GM12878 (cell line): Measurements from ENCODE around the gene CD58. TPM values are rescaled to one million over a fixed set of nuclear protein-coding genes. Genes with fewer than 3 reads are reported as not detected.
"Not testable (repeated sequence)": the region's sequence is repeated elsewhere in the genome, so short reads cannot be mapped to it uniquely, and the experiment has no call there.

Experiments used
- ATAC-seq: fragments of 200-7000 bp; cut with Tn5 transposase; 3 replicates; pipeline ENCODE4 v1.9.1; 2020; ENCODE audit warnings: mild to moderate bottlenecking, moderate library complexity
- BruUV-seq: library from RNA; stranded (reverse); fragments of 400-500 nt; replicated peaks from 2 replicates; lab custom pipeline; 2021; lab: Mats Ljungman, UMichigan
- CTCF ChIA-PET: fragments of 300-600 bp; sonication (Branson Sonifier 250); formaldehyde crosslinking; extraction: SDS; loops from one replicate; lab custom pipeline; 2021; ENCODE audit warnings: inconsistent platforms; lab: Yijun Ruan, JAX
- POLR2A ChIA-PET: fragments of 350-600 bp; formaldehyde crosslinking; extraction: SDS; loops from one replicate; lab custom pipeline; 2021; ENCODE audit warnings: inconsistent platforms; lab: Charles Lee
- RAD21 ChIA-PET: fragments of 300-600 bp; sonication (Branson Sonifier 250); formaldehyde crosslinking; loops from one replicate; lab custom pipeline; 2023; ENCODE audit warnings: antibody characterized with exemption; ENCODE audit not compliant: unreplicated experiment; lab: Charles Lee
- SMC1A ChIA-PET: fragments of 300-600 bp; sonication (Branson Sonifier 250); formaldehyde crosslinking; loops from one replicate; lab custom pipeline; 2023; ENCODE audit not compliant: unreplicated experiment, uncharacterized antibody; lab: Charles Lee
- DNase-seq: peaks from one replicate; pipeline ENCODE4 v3.0.0-alpha.2; 2011; ENCODE audit warnings: low read depth, low spot score
- FAIRE-seq: peaks from 3 replicates; lab custom pipeline; 2011; peaks lifted over from hg19 to GRCh38; lab: Jason Lieb, UNC
- H2AFZ ChIP-seq: 2 replicates; pipeline ENCODE4 v1.6.0; 2011; ENCODE audit warnings: low read depth, low read length, control low read depth; ENCODE audit not compliant: control insufficient read depth
- H3K27ac ChIP-seq: 2 replicates; pipeline ENCODE4 v1.5.1; 2011; ENCODE audit warnings: control low read depth; ENCODE audit not compliant: control insufficient read depth, insufficient read depth
- H3K27me3 ChIP-seq, 2 experiments: replicated peaks in 1 of 2; 2 replicates each; pipeline versions ENCODE4 v1.6.0 to v1.6.1; 2011; ENCODE audit warnings: low read length in 1 of 2; ENCODE audit not compliant: control insufficient read depth in 2 of 2, insufficient read depth in 2 of 2
- H3K36me3 ChIP-seq, 2 experiments: 2 replicates each; pipeline ENCODE4 v1.5.1; 2011; ENCODE audit warnings: low read length in 1 of 2; ENCODE audit not compliant: control insufficient read depth in 2 of 2, insufficient read depth in 2 of 2
- H3K4me1 ChIP-seq: 2 replicates; pipeline ENCODE4 v1.6.1; 2011; ENCODE audit warnings: mild to moderate bottlenecking, low read length, moderate library complexity, mixed read lengths; ENCODE audit not compliant: control insufficient read depth, insufficient read depth
- H3K4me2 ChIP-seq: 2 replicates; pipeline ENCODE4 v1.6.0; 2011; ENCODE audit warnings: control low read depth; ENCODE audit not compliant: control insufficient read depth, insufficient read depth
- H3K4me3 ChIP-seq: fragments of 200-600 bp; sonication (generic); 2 replicates; pipeline ENCODE4 v1.5.1; 2016
- H3K79me2 ChIP-seq: 2 replicates; pipeline ENCODE4 v1.6.0; 2011; ENCODE audit warnings: low read length; ENCODE audit not compliant: control insufficient read depth, insufficient read depth
- H3K9ac ChIP-seq: 2 replicates; pipeline ENCODE4 v1.8.0; 2011; ENCODE audit warnings: low read length, control low read depth, mixed read lengths; ENCODE audit not compliant: control insufficient read depth, insufficient read depth
- H3K9me3 ChIP-seq: replicated peaks from 3 replicates; pipeline ENCODE4 v1.5.1; 2011; ENCODE audit warnings: mild to moderate bottlenecking, low read length; ENCODE audit not compliant: control insufficient read depth, insufficient read depth
- H4K20me1 ChIP-seq: 2 replicates; pipeline ENCODE4 v1.6.0; 2011; ENCODE audit not compliant: control insufficient read depth, insufficient read depth
- BHLHE40 ChIP-seq, 2 experiments: fragments of 450-650 bp in 1 of 2; IDR thresholded peaks; 2 replicates each; pipeline ENCODE4 v1.6.1; 2011 to 2017; ENCODE audit warnings: low read depth in 2 of 2, borderline replicate concordance in 1 of 2, improper control_type of control experiment in 1 of 2, low read length in 1 of 2, mild to moderate bottlenecking in 1 of 2
- DPF2 ChIP-seq: fragments of 450-650 bp; IDR thresholded peaks from 2 replicates; pipeline ENCODE4 v1.6.1; 2017; ENCODE audit warnings: mild to moderate bottlenecking
- PKNOX1 ChIP-seq: fragments of 450-650 bp; IDR thresholded peaks from 2 replicates; pipeline ENCODE4 v1.6.1; 2016; ENCODE audit warnings: mild to moderate bottlenecking
- RELA ChIP-seq: fragments of 450-650 bp; IDR thresholded peaks from 2 replicates; pipeline ENCODE4 v1.8.0; 2014; ENCODE audit warnings: borderline replicate concordance; ENCODE audit not compliant: partially characterized antibody
- SKIL ChIP-seq: fragments of 450-650 bp; IDR thresholded peaks from 2 replicates; pipeline ENCODE4 v1.6.1; 2017; ENCODE audit warnings: mild to moderate bottlenecking, low read depth, inconsistent platforms; ENCODE audit not compliant: poor library complexity, severe bottlenecking
- ZNF217 ChIP-seq: fragments of 450-650 bp; IDR thresholded peaks from 2 replicates; pipeline ENCODE4 v1.6.1; 2017; ENCODE audit warnings: antibody characterized with exemption, mild to moderate bottlenecking
- WGBS: methylation state at CpG from one replicate; pipeline ENCODE4 v1.1.6; 2016; ENCODE audit warnings: low lambda C conversion rate; ENCODE audit not compliant: insufficient replicate concordance, insufficient coverage; ENCODE audit errors: missing lambda C conversion rate; 5-methylcytosine and 5-hydroxymethylcytosine counted together
- in situ Hi-C: fragments of 300-500 bp; cut with MboI; formaldehyde crosslinking; loops from 9 replicates; pipeline ENCODE4 v1.14.3; 2018; ENCODE audit warnings: mixed read lengths
- intact Hi-C: fragments of 100-400 bp; cut with micrococcal nuclease; formaldehyde crosslinking; loops from one replicate; pipeline ENCODE4 v1.14.2; 2022; ENCODE audit not compliant: unreplicated experiment
- polyA plus RNA-seq, 11 experiments: library from polyadenylated mRNA; depleted of rRNA in 4 of 11; unstranded in 6 of 11; stranded (reverse) in 5 of 11; fragments of >200 nt; fragmentation: Nextera tagmentation in 4 of 11; fragmentation: Illumina TruSeq in 1 of 11; extraction: Ambion mirVana in 4 of 11; extraction: Trizol in 1 of 11; gene quantifications; 1 replicate in 1 of 11; 2 replicates in 10 of 11; pipeline versions ENCODE4 v1.2.1 to v1.2.3, GENCODE V29; 2011 to 2016; ENCODE audit warnings: inconsistent platforms in 2 of 11, missing spikeins in 2 of 11, low read depth in 1 of 11
- total RNA-seq, 4 experiments: library from RNA; depleted of rRNA in 3 of 4; stranded (reverse); fragments of >200 nt in 3 of 4; fragmentation: Illumina TruSeq in 1 of 4; extraction: Trizol in 1 of 4; gene quantifications; 2 replicates each; pipeline versions ENCODE4 v1.2.1 to v1.2.3, GENCODE V29; 2013 to 2021
- TF ChIP-seq, protein P1 (sequence below): fragments of 450-650 bp; IDR thresholded peaks from 2 replicates; pipeline ENCODE4 v1.6.1; 2017; ENCODE audit warnings: low read depth, mild to moderate bottlenecking, moderate library complexity

The CD58 gene
- total and polyA plus RNA-seq, 10 of the 15 experiments (the other 5 are each of a cell fraction or from before 2014, with no cell fraction given): 70.4 to 252 (median 129) TPM

DNA sequence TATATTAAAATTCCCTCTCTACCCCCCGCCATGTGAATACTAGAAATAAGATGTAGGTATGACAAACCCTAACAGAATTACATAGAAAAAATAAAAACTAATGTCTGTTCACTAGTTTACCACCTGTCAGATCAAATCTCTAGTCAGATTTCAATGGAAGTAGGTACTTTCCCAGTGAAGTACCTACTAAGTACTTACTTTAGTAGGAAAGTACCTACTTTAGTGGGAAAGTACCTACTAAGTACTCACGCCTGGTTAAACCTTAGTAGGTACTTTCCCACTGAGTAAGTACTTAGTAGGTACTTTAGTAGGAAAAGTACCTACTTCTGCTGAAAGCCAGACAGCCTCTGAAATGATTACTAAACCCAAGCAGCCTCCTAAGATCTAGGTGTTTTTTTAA lies 38.0 kb upstream of the CD58 start:
- BruUV-seq, H3K9ac ChIP-seq, H3K79me2 ChIP-seq, H3K4me2 ChIP-seq, H2AFZ ChIP-seq, H3K27ac ChIP-seq, in situ Hi-C loops, DNase-seq, intact Hi-C loops, H3K27me3 ChIP-seq, H4K20me1 ChIP-seq, H3K4me3 ChIP-seq, H3K36me3 ChIP-seq, H3K9me3 ChIP-seq, H3K4me1 ChIP-seq: not testable (repeated sequence)
- TF ChIP-seq DPF2 (peak; percentile 98), BHLHE40 (IDR thresholded peaks at IDR 0.05; ENCODE audit: borderline replicate concordance in 1 of 2, low read depth in 2 of 2, low read length in 1 of 2) (0 out of 4 replicates have a peak, but pooled peaks of 1 of the 2 experiments have one; percentile 7), ZNF217 (peak; percentile 96), RELA (peak; percentile 95), SKIL (peak; percentile 47), PKNOX1 (peak; percentile 56)
- TF ChIP-seq, protein P1, sequence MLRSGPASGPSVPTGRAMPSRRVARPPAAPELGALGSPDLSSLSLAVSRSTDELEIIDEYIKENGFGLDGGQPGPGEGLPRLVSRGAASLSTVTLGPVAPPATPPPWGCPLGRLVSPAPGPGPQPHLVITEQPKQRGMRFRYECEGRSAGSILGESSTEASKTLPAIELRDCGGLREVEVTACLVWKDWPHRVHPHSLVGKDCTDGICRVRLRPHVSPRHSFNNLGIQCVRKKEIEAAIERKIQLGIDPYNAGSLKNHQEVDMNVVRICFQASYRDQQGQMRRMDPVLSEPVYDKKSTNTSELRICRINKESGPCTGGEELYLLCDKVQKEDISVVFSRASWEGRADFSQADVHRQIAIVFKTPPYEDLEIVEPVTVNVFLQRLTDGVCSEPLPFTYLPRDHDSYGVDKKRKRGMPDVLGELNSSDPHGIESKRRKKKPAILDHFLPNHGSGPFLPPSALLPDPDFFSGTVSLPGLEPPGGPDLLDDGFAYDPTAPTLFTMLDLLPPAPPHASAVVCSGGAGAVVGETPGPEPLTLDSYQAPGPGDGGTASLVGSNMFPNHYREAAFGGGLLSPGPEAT: peak; percentile 91
- ATAC-seq (peak; percentile 76), FAIRE-seq (peak; percentile 64)
- ChIA-PET RAD21 (interaction anchor here (1.1 kb wide), 1 partner anchor 23 kb away, joined by 3 read pairs; no protein-coding TSS in a partner anchor), POLR2A (interaction anchor here (0.6 kb wide), 1 partner anchor 76 kb away, joined by 3 read pairs; no protein-coding TSS in a partner anchor), CTCF (interaction anchor here (1.6 kb wide), 1 partner anchor 64 kb away, joined by 7 read pairs; no protein-coding TSS in a partner anchor), SMC1A (interaction anchor here (1.1 to 1.8 kb wide), 3 partner anchors 11 to 17 kb away, joined by 3 to 5 read pairs (median 4); no protein-coding TSS in a partner anchor)
- WGBS: 20% methylated on average over 2 of the region's 2 CpGs

DNA sequence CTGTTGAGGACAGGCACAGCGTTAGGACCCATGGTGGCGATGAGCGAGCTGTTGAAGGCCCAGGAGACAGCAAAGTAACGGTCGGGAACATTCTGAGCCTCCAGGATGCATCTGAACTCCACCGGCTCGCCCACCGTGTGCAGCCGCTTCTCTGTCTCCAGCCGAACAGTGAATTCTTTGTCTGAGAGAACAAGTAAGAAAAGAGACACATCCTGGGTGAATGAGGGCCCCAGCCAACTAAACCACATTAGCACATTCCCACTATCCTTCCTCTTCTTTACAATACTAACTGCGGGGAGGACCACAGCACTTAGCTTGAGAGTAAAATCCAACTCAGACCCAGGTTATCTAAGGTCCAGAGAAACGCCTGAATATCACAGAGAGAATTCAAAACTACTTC lies 37.3 kb upstream of the CD58 start:
- RAD21 ChIA-PET, H3K27ac ChIP-seq, H3K9ac ChIP-seq, CTCF ChIA-PET, H3K4me2 ChIP-seq, BruUV-seq, H3K79me2 ChIP-seq, H3K27me3 ChIP-seq, H2AFZ ChIP-seq, in situ Hi-C loops, H3K4me3 ChIP-seq, ATAC-seq, H4K20me1 ChIP-seq, intact Hi-C loops, DNase-seq, H3K4me1 ChIP-seq, H3K36me3 ChIP-seq, FAIRE-seq, H3K9me3 ChIP-seq: not testable (repeated sequence)
- WGBS: 88% methylated on average over 11 of the region's 12 CpGs
- ChIA-PET SMC1A (interaction anchor here (1.1 to 1.8 kb wide), 2 partner anchors 12 to 18 kb away, joined by 3 to 4 read pairs; no protein-coding TSS in a partner anchor), POLR2A (interaction anchor here (0.6 kb wide), 1 partner anchor 77 kb away, joined by 3 read pairs; no protein-coding TSS in a partner anchor)
